HEK293 (cell line): ENCODE data around the gene DNAI7.

ENCODE experiments used
- CTCF ChIA-PET: fragments of 350-600 bp; formaldehyde crosslinking; extraction: SDS; loops from one replicate; lab custom pipeline; 2021; ENCODE audit warnings: antibody characterized with exemption; lab: Yijun Ruan, JAX
- POLR2A ChIA-PET: fragments of 300-600 bp; formaldehyde crosslinking; extraction: SDS; loops from one replicate; lab custom pipeline; 2020; ENCODE audit warnings: antibody characterized with exemption, inconsistent platforms; lab: Yijun Ruan, JAX
- H3K27ac ChIP-seq: fragments of 200-500 bp; sonication (Bioruptor generic); 2 replicates; pipeline ENCODE4 v1.5.1; 2014; ENCODE audit warnings: low read depth, low read length, control low read depth, inconsistent platforms; ENCODE audit errors: extremely low read depth
- H3K36me3 ChIP-seq, 2 experiments: fragments of 200-500 bp in 1 of 2; sonication (Bioruptor generic) in 1 of 2; 1 replicate in 1 of 2; 2 replicates in 1 of 2; pipeline ENCODE4 v1.5.1; 2014 to 2017; ENCODE audit warnings: inconsistent platforms in 2 of 2, low read length in 2 of 2; ENCODE audit not compliant: control insufficient read depth in 2 of 2, insufficient read depth in 1 of 2
- H3K4me1 ChIP-seq: fragments of 200-500 bp; sonication (Bioruptor generic); 2 replicates; pipeline ENCODE4 v1.5.1; 2014; ENCODE audit warnings: mild to moderate bottlenecking, low read length, inconsistent platforms; ENCODE audit not compliant: control insufficient read depth, insufficient read depth
- H3K4me3 ChIP-seq: 2 replicates; pipeline ENCODE4 v1.5.1; 2011; ENCODE audit warnings: low read depth, mild to moderate bottlenecking, control low read depth, low read length, moderate library complexity
- H3K9me3 ChIP-seq: fragments of 200-500 bp; sonication (Bioruptor generic); 2 replicates; pipeline ENCODE4 v1.5.1; 2014; ENCODE audit warnings: low read depth, low read length, inconsistent platforms; ENCODE audit not compliant: control insufficient read depth, insufficient read depth
- KLF7 ChIP-seq: fragments of 450-650 bp; formaldehyde crosslinking; IDR thresholded peaks from 2 replicates; pipeline ENCODE4 v1.5.1; 2016; ENCODE audit warnings: missing biosample characterization, missing genetic modification characterization, borderline replicate concordance
- KLF9 ChIP-seq: fragments of 450-650 bp; formaldehyde crosslinking; IDR thresholded peaks from 2 replicates; pipeline ENCODE4 v1.5.1; 2016; ENCODE audit warnings: missing biosample characterization, missing genetic modification characterization, low read depth
- OVOL3 ChIP-seq: fragments of 450-650 bp; formaldehyde crosslinking; IDR thresholded peaks from 2 replicates; pipeline ENCODE4 v1.5.1; 2016; ENCODE audit warnings: missing biosample characterization, missing genetic modification characterization
- SCRT2 ChIP-seq: fragments of 450-650 bp; formaldehyde crosslinking; IDR thresholded peaks from 2 replicates; pipeline ENCODE4 v1.5.1; 2016; ENCODE audit warnings: missing biosample characterization, missing genetic modification characterization
- WT1 ChIP-seq: fragments of 450-650 bp; formaldehyde crosslinking; IDR thresholded peaks from 2 replicates; pipeline ENCODE4 v1.5.1; 2016; ENCODE audit warnings: missing biosample characterization, missing genetic modification characterization
- ZBTB7A ChIP-seq: fragments of 450-650 bp; formaldehyde crosslinking; IDR thresholded peaks from 2 replicates; pipeline ENCODE4 v1.5.1; 2016; ENCODE audit warnings: low read depth, missing biosample characterization, missing genetic modification characterization
- ZFP69B ChIP-seq: fragments of 450-650 bp; formaldehyde crosslinking; IDR thresholded peaks from 2 replicates; pipeline ENCODE4 v1.5.1; 2016; ENCODE audit warnings: missing biosample characterization, missing genetic modification characterization
- ZNF140 ChIP-seq: fragments of 450-650 bp; formaldehyde crosslinking; IDR thresholded peaks from 2 replicates; pipeline ENCODE4 v1.5.1; 2016; ENCODE audit warnings: missing biosample characterization, missing genetic modification characterization
- ZNF146 ChIP-seq: fragments of 450-650 bp; formaldehyde crosslinking; IDR thresholded peaks from 2 replicates; pipeline ENCODE4 v1.5.1; 2016; ENCODE audit warnings: missing biosample characterization, missing genetic modification characterization
- ZNF157 ChIP-seq: fragments of 450-650 bp; formaldehyde crosslinking; IDR thresholded peaks from 2 replicates; pipeline ENCODE4 v1.5.1; 2016; ENCODE audit warnings: missing biosample characterization, missing genetic modification characterization
- ZNF214 ChIP-seq: fragments of 450-650 bp; formaldehyde crosslinking; IDR thresholded peaks from 2 replicates; pipeline ENCODE4 v1.5.1; 2017; ENCODE audit warnings: missing biosample characterization, mild to moderate bottlenecking, missing genetic modification characterization, borderline replicate concordance
- ZNF354C ChIP-seq: fragments of 450-650 bp; formaldehyde crosslinking; IDR thresholded peaks from 2 replicates; pipeline ENCODE4 v1.5.1; 2016; ENCODE audit warnings: missing biosample characterization, missing genetic modification characterization, low read depth, borderline replicate concordance
- ZNF423 ChIP-seq: fragments of 450-650 bp; formaldehyde crosslinking; IDR thresholded peaks from 2 replicates; pipeline ENCODE4 v1.5.1; 2016; ENCODE audit warnings: missing biosample characterization, missing genetic modification characterization
- ZNF501 ChIP-seq: fragments of 450-650 bp; formaldehyde crosslinking; IDR thresholded peaks from 2 replicates; pipeline ENCODE4 v1.5.1; 2016; ENCODE audit warnings: missing biosample characterization, missing genetic modification characterization
- ZNF529 ChIP-seq: fragments of 450-650 bp; formaldehyde crosslinking; IDR thresholded peaks from 2 replicates; pipeline ENCODE4 v1.5.1; 2017; ENCODE audit warnings: missing genetic modification characterization, missing biosample characterization; ENCODE audit not compliant: insufficient replicate concordance
- ZNF548 ChIP-seq: fragments of 450-650 bp; formaldehyde crosslinking; IDR thresholded peaks from 2 replicates; pipeline ENCODE4 v1.5.1; 2016; ENCODE audit warnings: missing biosample characterization, missing genetic modification characterization
- ZNF654 ChIP-seq: fragments of 450-650 bp; formaldehyde crosslinking; IDR thresholded peaks from 2 replicates; pipeline ENCODE4 v1.5.1; 2016; ENCODE audit warnings: low read depth, missing biosample characterization, missing genetic modification characterization
- ZNF660 ChIP-seq: fragments of 450-650 bp; IDR thresholded peaks from 2 replicates; pipeline ENCODE4 v1.5.1; 2018; ENCODE audit warnings: missing biosample characterization, mild to moderate bottlenecking, missing genetic modification characterization
- ZNF777 ChIP-seq: fragments of 450-650 bp; formaldehyde crosslinking; IDR thresholded peaks from 2 replicates; pipeline ENCODE4 v1.5.1; 2017; ENCODE audit warnings: missing biosample characterization, missing genetic modification characterization, borderline replicate concordance
- ZSCAN16 ChIP-seq: fragments of 450-650 bp; formaldehyde crosslinking; IDR thresholded peaks from 2 replicates; pipeline ENCODE4 v1.5.1; 2016; ENCODE audit warnings: missing biosample characterization, missing genetic modification characterization
- ZSCAN23 ChIP-seq: fragments of 450-650 bp; formaldehyde crosslinking; IDR thresholded peaks from 2 replicates; pipeline ENCODE4 v1.5.1; 2016; ENCODE audit warnings: missing biosample characterization, missing genetic modification characterization
- TF ChIP-seq, protein P1 (sequence below): fragments of 450-650 bp; formaldehyde crosslinking; IDR thresholded peaks from 2 replicates; pipeline ENCODE4 v1.5.1; 2016; ENCODE audit warnings: missing biosample characterization, missing genetic modification characterization
- TF ChIP-seq, protein P2 (sequence below): fragments of 450-650 bp; formaldehyde crosslinking; IDR thresholded peaks from 2 replicates; pipeline ENCODE4 v1.5.1; 2016; ENCODE audit warnings: missing biosample characterization, missing genetic modification characterization
- TF ChIP-seq, protein P3 (sequence below): fragments of 450-650 bp; formaldehyde crosslinking; IDR thresholded peaks from 2 replicates; pipeline ENCODE4 v1.5.1; 2016; ENCODE audit warnings: missing biosample characterization, missing genetic modification characterization, low read depth
- TF ChIP-seq, protein P4 (sequence below): fragments of 450-650 bp; formaldehyde crosslinking; IDR thresholded peaks from 2 replicates; pipeline ENCODE4 v1.5.1; 2016; ENCODE audit warnings: missing biosample characterization, missing genetic modification characterization

The DNAI7 gene

DNA sequence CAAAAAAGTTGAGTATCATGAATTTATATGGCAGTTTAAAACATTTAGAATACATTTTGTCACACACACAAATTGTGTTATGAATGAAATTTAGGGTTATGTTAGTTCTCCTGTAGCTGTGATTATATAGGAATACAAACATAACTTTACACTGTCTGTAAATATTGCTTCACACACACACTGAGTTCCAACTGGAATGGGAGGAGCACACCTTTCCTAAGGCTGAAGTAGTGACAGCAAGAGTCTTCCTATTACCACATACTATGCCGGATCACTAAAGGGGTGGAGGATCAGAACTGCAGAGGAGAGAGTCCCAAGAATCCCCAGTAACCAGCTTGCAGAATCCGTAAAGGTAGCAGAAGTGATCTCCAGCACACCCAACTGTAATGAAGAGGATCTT lies 63.7 kb downstream of the DNAI7 start (continued):
- no peak for TF ChIP-seq ZNF529 (tag by site-specific recombination)
- TF ChIP-seq KLF7 (tag by site-specific recombination) = no peak
- TF ChIP-seq ZNF214 (tag by site-specific recombination) = no peak
- TF ChIP-seq, protein P1, sequence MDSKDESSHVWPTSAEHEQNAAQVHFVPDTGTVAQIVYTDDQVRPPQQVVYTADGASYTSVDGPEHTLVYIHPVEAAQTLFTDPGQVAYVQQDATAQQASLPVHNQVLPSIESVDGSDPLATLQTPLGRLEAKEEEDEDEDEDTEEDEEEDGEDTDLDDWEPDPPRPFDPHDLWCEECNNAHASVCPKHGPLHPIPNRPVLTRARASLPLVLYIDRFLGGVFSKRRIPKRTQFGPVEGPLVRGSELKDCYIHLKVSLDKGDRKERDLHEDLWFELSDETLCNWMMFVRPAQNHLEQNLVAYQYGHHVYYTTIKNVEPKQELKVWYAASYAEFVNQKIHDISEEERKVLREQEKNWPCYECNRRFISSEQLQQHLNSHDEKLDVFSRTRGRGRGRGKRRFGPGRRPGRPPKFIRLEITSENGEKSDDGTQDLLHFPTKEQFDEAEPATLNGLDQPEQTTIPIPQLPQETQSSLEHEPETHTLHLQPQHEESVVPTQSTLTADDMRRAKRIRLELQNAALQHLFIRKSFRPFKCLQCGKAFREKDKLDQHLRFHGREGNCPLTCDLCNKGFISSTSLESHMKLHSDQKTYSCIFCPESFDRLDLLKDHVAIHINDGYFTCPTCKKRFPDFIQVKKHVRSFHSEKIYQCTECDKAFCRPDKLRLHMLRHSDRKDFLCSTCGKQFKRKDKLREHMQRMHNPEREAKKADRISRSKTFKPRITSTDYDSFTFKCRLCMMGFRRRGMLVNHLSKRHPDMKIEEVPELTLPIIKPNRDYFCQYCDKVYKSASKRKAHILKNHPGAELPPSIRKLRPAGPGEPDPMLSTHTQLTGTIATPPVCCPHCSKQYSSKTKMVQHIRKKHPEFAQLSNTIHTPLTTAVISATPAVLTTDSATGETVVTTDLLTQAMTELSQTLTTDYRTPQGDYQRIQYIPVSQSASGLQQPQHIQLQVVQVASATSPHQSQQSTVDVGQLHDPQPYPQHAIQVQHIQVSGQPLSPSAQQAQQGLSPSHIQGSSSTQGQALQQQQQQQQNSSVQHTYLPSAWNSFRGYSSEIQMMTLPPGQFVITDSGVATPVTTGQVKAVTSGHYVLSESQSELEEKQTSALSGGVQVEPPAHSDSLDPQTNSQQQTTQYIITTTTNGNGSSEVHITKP (tag by site-specific recombination) = no peak
- no peak for TF ChIP-seq ZNF354C
- TF ChIP-seq ZFP69B = no peak
- no peak for TF ChIP-seq SCRT2 (tag by site-specific recombination)
- TF ChIP-seq, protein P2, sequence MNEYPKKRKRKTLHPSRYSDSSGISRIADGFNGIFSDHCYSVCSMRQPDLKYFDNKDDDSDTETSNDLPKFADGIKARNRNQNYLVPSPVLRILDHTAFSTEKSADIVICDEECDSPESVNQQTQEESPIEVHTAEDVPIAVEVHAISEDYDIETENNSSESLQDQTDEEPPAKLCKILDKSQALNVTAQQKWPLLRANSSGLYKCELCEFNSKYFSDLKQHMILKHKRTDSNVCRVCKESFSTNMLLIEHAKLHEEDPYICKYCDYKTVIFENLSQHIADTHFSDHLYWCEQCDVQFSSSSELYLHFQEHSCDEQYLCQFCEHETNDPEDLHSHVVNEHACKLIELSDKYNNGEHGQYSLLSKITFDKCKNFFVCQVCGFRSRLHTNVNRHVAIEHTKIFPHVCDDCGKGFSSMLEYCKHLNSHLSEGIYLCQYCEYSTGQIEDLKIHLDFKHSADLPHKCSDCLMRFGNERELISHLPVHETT = no peak
- no peak for TF ChIP-seq ZNF777 (tag by site-specific recombination)
- TF ChIP-seq ZNF501 (tag by site-specific recombination) = no peak
- no peak for TF ChIP-seq WT1 (tag by site-specific recombination)

DNA sequence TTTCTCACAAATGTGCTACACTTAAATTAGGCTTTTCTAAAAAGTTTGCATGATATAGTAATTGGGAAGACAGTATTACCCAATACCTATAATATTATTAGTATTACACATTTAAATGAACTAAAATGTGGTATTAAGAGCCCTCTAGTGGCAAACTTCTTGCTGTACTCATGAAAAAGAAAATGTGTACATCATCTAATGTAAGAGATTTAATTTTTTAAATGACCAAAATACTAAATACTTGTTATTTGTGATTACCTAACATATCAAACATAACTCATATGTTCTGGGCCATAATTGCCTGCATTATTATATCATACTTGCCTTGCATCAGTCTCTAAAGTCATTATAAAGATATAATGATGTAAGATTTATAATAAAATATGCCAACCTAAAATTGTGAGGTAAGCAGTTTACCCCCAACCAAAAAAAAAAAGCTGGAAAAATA lies 64.2 kb downstream of the DNAI7 start:
- POLR2A ChIA-PET = no interaction called here
- Histone ChIP-seq H3K9me3 (no peaks in the 10 kb centered on the region), H3K27ac (no peak overlapping the region), H3K36me3 (no peaks in the 10 kb centered on the region), H3K4me3 (no peak overlapping the region), H3K4me1 (no peaks in the 10 kb centered on the region)
- TF ChIP-seq, protein P3, sequence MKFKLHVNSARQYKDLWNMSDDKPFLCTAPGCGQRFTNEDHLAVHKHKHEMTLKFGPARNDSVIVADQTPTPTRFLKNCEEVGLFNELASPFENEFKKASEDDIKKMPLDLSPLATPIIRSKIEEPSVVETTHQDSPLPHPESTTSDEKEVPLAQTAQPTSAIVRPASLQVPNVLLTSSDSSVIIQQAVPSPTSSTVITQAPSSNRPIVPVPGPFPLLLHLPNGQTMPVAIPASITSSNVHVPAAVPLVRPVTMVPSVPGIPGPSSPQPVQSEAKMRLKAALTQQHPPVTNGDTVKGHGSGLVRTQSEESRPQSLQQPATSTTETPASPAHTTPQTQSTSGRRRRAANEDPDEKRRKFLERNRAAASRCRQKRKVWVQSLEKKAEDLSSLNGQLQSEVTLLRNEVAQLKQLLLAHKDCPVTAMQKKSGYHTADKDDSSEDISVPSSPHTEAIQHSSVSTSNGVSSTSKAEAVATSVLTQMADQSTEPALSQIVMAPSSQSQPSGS (tag by site-specific recombination) = peak; percentile 37
- TF ChIP-seq ZNF423 (no peak), ZNF660 (tag by site-specific recombination) (peak; percentile 47; the same call in 1 of the 2 replicates), ZSCAN23 (tag by site-specific recombination) (no peak), ZNF146 (tag by site-specific recombination) (no peak), KLF7 (tag by site-specific recombination) (no peak), OVOL3 (no peak), KLF9 (tag by site-specific recombination) (no peak), ZNF157 (tag by site-specific recombination) (no peak), ZNF140 (no peak), ZBTB7A (tag by site-specific recombination) (no peak), ZNF654 (tag by site-specific recombination) (peak; percentile 79), ZNF548 (tag by site-specific recombination) (no peak), ZSCAN16 (tag by site-specific recombination) (no peak)
- TF ChIP-seq, protein P4, sequence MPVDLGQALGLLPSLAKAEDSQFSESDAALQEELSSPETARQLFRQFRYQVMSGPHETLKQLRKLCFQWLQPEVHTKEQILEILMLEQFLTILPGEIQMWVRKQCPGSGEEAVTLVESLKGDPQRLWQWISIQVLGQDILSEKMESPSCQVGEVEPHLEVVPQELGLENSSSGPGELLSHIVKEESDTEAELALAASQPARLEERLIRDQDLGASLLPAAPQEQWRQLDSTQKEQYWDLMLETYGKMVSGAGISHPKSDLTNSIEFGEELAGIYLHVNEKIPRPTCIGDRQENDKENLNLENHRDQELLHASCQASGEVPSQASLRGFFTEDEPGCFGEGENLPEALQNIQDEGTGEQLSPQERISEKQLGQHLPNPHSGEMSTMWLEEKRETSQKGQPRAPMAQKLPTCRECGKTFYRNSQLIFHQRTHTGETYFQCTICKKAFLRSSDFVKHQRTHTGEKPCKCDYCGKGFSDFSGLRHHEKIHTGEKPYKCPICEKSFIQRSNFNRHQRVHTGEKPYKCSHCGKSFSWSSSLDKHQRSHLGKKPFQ (tag by site-specific recombination) = no peak
- CTCF ChIA-PET = interaction anchor here (0.7 to 8.2 kb wide), 10 partner anchors 9 to 288 kb away, joined by 3 to 60 read pairs (median 4); no protein-coding TSS in a partner anchor
